ENCODE data around the gene PANX1.

GRCh38 chr11:94179696-94180095, 51.1 kb downstream of the PANX1 start:
- TF ChIP-seq CTCF (IDR thresholded peaks at IDR 0.05): no peak
- TF ChIP-seq EZH2 (IDR thresholded peaks at IDR 0.05; ENCODE audit: borderline replicate concordance, insufficient read depth, low read depth, low read length, poor library complexity, severe bottlenecking): no peak

Measured in B cell (primary cell).